Thyroid gland (tissue), 4 donors: Measurements from ENCODE around the gene ABR. TPM values are rescaled to one million over a fixed set of nuclear protein-coding genes. Genes with fewer than 3 reads are reported as not detected.

Experiments used
- DNase-seq, 2 donors: peaks; one replicate each; pipeline ENCODE4 v3.0.0-alpha.2; 2019
- H3K27ac ChIP-seq, 3 donors: fragments of 200-600 bp; sonication (generic); 1 replicate in 2 of 3; 2 replicates in 1 of 3; pipeline ENCODE4 v1.5.1; 2016 to 2019; ENCODE audit warnings: mild to moderate bottlenecking in 1 of 3, moderate library complexity in 1 of 3
- H3K27me3 ChIP-seq: fragments of 200-600 bp; sonication (generic); one replicate; pipeline ENCODE4 v1.5.1; 2019
- H3K36me3 ChIP-seq, 2 donors: fragments of 200-600 bp; sonication (generic); one replicate each; pipeline ENCODE4 v1.5.1; 2016 to 2019
- H3K4me1 ChIP-seq, 2 donors: fragments of 200-600 bp; sonication (generic); one replicate each; pipeline ENCODE4 v1.5.1; 2017 to 2019
- H3K4me3 ChIP-seq, 3 donors: fragments of 200-600 bp; sonication (generic); replicated peaks in 1 of 3; 1 replicate in 2 of 3; 2 replicates in 1 of 3; pipeline ENCODE4 v1.5.1; 2016; ENCODE audit warnings: mild to moderate bottlenecking in 1 of 3
- H3K9me3 ChIP-seq: fragments of 200-600 bp; sonication (generic); one replicate; pipeline ENCODE4 v1.5.1; 2017
- POLR2A ChIP-seq, 2 donors: fragments of 450-650 bp; IDR thresholded peaks; one replicate each; pipeline ENCODE4 v1.6.1; 2017; ENCODE audit warnings: antibody characterized with exemption in 2 of 2, mild to moderate bottlenecking in 2 of 2, moderate library complexity in 1 of 2
- WGBS, 2 donors: methylation state at CpG; one replicate each; pipeline ENCODE4 v1.1.5; 2017; 5-methylcytosine and 5-hydroxymethylcytosine counted together
- intact Hi-C: fragments of 100-400 bp; cut with DNase I; formaldehyde crosslinking; loops from one replicate; pipeline ENCODE4 v1.15.1; 2023
- total RNA-seq, 4 donors: library from RNA; depleted of rRNA; stranded (reverse); fragments of >200 nt; gene quantifications; one replicate each; pipeline ENCODE4 v1.2.3, GENCODE V29; 2016
- TF ChIP-seq, protein P1 (sequence below), 6 experiments: fragments of 200-600 bp in 3 of 6; fragments of 450-650 bp in 3 of 6; sonication (generic) in 3 of 6; IDR thresholded peaks; one replicate each; pipeline ENCODE4 v1.5.1; 2016 to 2019; ENCODE audit warnings: antibody characterized with exemption in 6 of 6, mild to moderate bottlenecking in 2 of 6, inconsistent platforms in 1 of 6, moderate library complexity in 1 of 6

The ABR gene
- total RNA-seq, 4 donors from 2014 or later, result 23.7 to 33.7 (median 31.5) TPM

DNA sequence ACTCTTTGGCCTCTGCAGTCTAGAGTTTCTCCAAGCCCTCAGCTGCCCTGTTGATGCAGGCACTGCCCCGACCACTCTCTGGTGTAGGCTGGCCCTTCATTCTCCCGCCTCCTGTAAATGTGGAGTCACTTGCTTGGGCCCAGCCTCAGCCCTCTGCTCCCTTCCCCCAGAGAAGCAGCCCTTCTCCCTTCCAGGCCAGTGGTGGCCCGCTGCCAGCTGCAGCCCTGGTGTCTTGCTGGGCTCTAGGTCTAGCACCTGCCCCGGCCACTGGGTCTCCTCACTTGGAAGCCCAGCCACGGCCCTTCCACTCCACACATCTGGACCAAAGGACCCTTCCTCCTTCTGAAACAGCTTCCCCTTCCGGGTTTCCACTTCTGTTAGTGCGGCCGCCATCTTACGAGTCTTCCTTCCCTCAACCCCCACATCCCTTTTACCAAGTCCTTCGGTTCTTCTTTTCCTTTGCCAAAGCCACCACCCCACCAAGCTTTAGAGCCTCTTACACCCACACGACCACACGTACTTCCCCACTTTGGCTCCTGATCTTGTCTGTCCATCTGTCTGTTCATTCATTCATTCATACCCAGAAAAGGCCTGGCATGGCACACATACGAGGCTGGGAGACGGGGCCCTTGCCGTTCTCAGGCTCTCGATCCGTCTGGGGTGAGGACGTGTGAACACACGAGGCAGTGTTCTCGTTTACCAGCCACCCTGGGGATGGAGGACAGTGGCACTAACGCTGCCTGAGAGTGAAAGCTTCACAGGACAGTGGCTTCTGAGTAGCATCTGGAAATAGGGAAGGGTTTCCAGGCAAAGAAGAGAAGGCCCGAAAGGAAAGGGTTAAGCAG lies 68.0 kb downstream of the ABR start:
- peak; percentile 39 to 44 for DNase-seq
- TF ChIP-seq, protein P1, sequence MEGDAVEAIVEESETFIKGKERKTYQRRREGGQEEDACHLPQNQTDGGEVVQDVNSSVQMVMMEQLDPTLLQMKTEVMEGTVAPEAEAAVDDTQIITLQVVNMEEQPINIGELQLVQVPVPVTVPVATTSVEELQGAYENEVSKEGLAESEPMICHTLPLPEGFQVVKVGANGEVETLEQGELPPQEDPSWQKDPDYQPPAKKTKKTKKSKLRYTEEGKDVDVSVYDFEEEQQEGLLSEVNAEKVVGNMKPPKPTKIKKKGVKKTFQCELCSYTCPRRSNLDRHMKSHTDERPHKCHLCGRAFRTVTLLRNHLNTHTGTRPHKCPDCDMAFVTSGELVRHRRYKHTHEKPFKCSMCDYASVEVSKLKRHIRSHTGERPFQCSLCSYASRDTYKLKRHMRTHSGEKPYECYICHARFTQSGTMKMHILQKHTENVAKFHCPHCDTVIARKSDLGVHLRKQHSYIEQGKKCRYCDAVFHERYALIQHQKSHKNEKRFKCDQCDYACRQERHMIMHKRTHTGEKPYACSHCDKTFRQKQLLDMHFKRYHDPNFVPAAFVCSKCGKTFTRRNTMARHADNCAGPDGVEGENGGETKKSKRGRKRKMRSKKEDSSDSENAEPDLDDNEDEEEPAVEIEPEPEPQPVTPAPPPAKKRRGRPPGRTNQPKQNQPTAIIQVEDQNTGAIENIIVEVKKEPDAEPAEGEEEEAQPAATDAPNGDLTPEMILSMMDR (IDR thresholded peaks at IDR 0.05), result no peak
- TF ChIP-seq POLR2A (IDR thresholded peaks at IDR 0.05), result no peak
- Histone ChIP-seq H3K9me3 (no peaks in the 10 kb centered on the region), H3K4me1 (peaks cover 17 to 57% of the 10 kb centered on the region in 2 donors), H3K27me3 (no peaks in the 10 kb centered on the region), H3K36me3 (no peaks in the 10 kb centered on the region), H3K27ac (peak overlapping the region in 1 of 3 donors; percentile 83), H3K4me3 (no peak overlapping the region)
- intact Hi-C loops, result no loop called here
- 85% methylated on average over 22 of the region's 22 CpGs for WGBS, 2 donors

DNA sequence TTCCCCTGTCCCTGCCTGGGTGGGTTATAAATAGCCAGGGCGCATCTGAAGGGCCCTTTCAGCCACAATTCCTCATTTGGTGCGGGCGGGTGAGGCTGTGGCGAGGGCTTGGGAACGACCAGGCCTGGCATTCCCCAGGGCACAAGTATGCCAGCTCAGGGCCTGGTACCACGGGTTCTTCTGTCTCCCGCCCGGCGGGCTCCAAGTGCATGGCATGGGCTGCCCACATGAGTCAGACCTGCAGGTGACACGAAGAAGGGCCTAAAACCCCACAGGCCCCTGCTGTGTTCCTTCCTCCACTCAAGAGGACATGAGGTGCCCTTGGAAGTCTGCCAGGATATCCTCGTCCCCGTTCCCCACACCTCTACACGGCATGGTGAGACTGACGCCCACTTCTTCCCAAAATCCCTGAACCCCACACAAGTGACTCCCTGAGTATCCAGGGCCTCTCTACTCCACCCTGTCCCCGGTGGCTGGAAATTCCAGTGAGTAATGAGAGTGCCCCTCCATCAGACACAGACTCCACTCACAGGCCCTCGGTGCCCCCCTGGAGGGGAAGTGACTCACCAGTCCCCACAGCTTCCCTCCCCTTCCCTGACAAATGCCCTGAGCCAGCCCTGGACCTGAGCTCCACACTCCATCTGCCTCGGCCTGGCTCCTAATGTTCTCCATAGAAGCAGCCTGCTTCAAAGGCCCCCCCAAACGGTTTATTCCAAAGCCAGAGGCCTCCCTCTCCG lies 68.8 kb downstream of the ABR start:
- Histone ChIP-seq H3K4me3 (no peak overlapping the region), H3K27me3 (no peaks in the 10 kb centered on the region), H3K9me3 (no peaks in the 10 kb centered on the region), H3K36me3 (no peaks in the 10 kb centered on the region), H3K4me1 (peaks cover 17 to 57% of the 10 kb centered on the region in 2 donors), H3K27ac (peak overlapping the region in 2 of 3 donors; percentile 50 to 83)
- TF ChIP-seq POLR2A (IDR thresholded peaks at IDR 0.05), result no peak
- TF ChIP-seq, protein P1 (IDR thresholded peaks at IDR 0.05), result no peak
- intact Hi-C loops, result no loop called here
- 45 to 50% methylated on average over 12 to 13 of the region's 19 CpGs for WGBS, 2 donors
- DNase-seq, result peak; percentile 61 to 62

DNA sequence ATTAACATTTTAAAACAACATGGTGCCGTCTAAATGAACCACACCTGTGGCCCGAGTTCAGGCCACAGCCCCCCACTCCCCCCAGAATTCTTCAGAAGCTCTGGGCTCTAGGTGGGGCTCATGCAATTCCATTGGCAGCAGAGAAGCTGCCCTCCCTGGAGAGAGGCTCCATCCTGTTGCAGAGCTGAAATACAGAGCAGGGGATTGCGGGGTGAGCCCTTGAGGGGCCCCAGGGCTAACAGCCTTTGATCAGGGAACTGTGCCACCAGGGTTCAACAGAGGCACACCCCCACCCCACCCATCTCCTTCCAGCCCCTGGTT lies 69.3 kb downstream of the ABR start:
- 56 to 58% methylated on average over 2 to 3 of the region's 3 CpGs for WGBS, 2 donors
- TF ChIP-seq, protein P1 (IDR thresholded peaks at IDR 0.05), result no peak
- no peak for TF ChIP-seq POLR2A (IDR thresholded peaks at IDR 0.05)
- Histone ChIP-seq H3K9me3 (no peaks in the 10 kb centered on the region), H3K27me3 (no peaks in the 10 kb centered on the region), H3K36me3 (no peaks in the 10 kb centered on the region), H3K4me3 (peak overlapping the region in 1 of 3 donors; percentile 60), H3K4me1 (peaks cover 16 to 52% of the 10 kb centered on the region in 2 donors), H3K27ac (peak overlapping the region in 2 of 3 donors; percentile 50 to 83)
- no peak for DNase-seq
- intact Hi-C loops, result no loop called here

DNA sequence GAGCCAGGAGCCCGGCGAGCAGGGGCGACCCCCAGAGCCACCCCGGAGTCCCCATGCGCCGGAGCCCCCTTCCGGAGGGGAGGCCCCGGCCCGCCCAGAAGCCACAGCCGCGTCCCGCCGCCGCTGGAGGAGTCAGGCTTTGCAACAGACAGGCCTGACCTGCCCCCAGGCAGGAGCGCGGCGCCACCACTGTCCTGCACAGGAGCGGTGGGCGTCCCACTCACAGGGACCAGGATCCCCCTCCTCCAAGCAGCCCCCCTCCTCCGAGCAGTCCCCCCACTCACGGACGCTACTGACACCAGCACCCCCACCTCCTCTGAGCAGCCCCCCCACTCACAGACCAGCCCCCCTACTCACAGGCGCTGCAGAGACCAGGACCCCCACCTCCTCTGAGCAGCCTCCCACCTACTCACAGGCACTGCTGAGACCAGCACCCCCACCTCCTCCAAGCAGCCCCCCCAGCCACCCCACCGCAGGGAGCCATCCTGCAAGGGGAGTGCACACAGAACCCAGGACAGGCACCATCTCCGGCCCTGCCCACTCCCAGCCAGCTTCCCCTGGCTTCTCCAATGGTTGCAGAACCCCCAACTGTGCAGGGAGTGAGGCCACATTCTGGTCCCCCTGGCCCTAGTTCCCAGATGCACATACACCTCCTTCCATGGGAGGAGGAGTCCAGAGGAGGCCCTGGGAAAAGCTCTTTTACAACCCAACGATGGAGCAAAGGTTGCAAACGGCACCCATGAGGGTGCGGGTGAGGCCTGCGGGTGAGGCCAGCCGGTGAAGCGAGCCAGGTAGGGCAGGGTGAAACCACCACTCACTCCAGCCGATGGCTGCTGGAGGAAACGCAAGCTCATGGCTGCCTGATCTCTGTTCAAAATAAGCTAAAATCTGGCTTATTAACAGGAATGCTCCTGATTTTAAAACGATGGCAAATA lies 69.9 kb downstream of the ABR start:
- Histone ChIP-seq H3K36me3 (no peaks in the 10 kb centered on the region), H3K27me3 (no peaks in the 10 kb centered on the region), H3K4me1 (peaks cover 12 to 46% of the 10 kb centered on the region in 2 donors), H3K4me3 (peak overlapping the region; percentile 58 to 69 (median 60)), H3K27ac (peak overlapping the region; percentile 57 to 83 (median 68)), H3K9me3 (no peaks in the 10 kb centered on the region)
- DNase-seq, result peak; percentile 29 to 38
- TF ChIP-seq, protein P1 (IDR thresholded peaks at IDR 0.05), result no peak
- no peak for TF ChIP-seq POLR2A (IDR thresholded peaks at IDR 0.05)
- intact Hi-C loops, result no loop called here
- 44 to 60% methylated on average over 15 to 20 of the region's 34 CpGs for WGBS, 2 donors
